ENCODE data around the gene S100PBP. TPM values are rescaled to one million over a fixed set of nuclear protein-coding genes. Genes with fewer than 3 reads are reported as not detected.

The S100PBP gene
- polyA plus RNA-seq, 1 experiment, result 20.7 TPM

- Histone ChIP-seq H3K36me3 (ENCODE audit: control insufficient read depth, insufficient read depth, low read length) (no peaks in the 10 kb centered on the region), H3K27me3 (ENCODE audit: control insufficient read depth, insufficient read depth, low read length) (peaks cover under 1% of the 10 kb centered on the region), H3K4me3 (ENCODE audit: low read depth, low read length) (no peak overlapping the region)
- no peak for DNase-seq (ENCODE audit: low read depth)
- ChIA-PET POLR2A (no interaction called here), CTCF (interaction anchor here (0.7 to 1.6 kb wide), 5 partner anchors 11 to 209 kb away, joined by 3 to 5 read pairs (median 3); no protein-coding TSS in a partner anchor)
- no peak for TF ChIP-seq CTCF (IDR thresholded peaks at IDR 0.05; ENCODE audit: insufficient read depth, low read depth, low read length)
These were observed 61.2 kb downstream of the S100PBP start for GRCh38 chr1:32878637-32879041.

- no peak for DNase-seq (ENCODE audit: low read depth)
- Histone ChIP-seq H3K27me3 (ENCODE audit: control insufficient read depth, insufficient read depth, low read length) (peaks cover 17% of the 10 kb centered on the region), H3K36me3 (ENCODE audit: control insufficient read depth, insufficient read depth, low read length) (no peaks in the 10 kb centered on the region), H3K4me3 (ENCODE audit: low read depth, low read length) (no peak overlapping the region)
- POLR2A ChIA-PET, result no interaction called here
- TF ChIP-seq CTCF (IDR thresholded peaks at IDR 0.05; ENCODE audit: insufficient read depth, low read depth, low read length), result no peak
- CTCF ChIA-PET, result interaction anchor here (0.8 to 2.7 kb wide), 3 partner anchors 9 to 205 kb away, joined by 3 to 14 read pairs (median 9); no protein-coding TSS in a partner anchor
These were observed 63.8 kb downstream of the S100PBP start for GRCh38 chr1:32881291-32881690.

GRCh38 chr1:32881871-32882850, 64.7 kb downstream of the S100PBP start:
- ChIA-PET CTCF (interaction anchor here (0.6 to 2.7 kb wide), 5 partner anchors 10 to 204 kb away, joined by 3 to 14 read pairs (median 5); no protein-coding TSS in a partner anchor), POLR2A (no interaction called here)
- Histone ChIP-seq H3K27me3 (ENCODE audit: control insufficient read depth, insufficient read depth, low read length) (peaks cover 17% of the 10 kb centered on the region), H3K4me3 (ENCODE audit: low read depth, low read length) (no peak overlapping the region), H3K36me3 (ENCODE audit: control insufficient read depth, insufficient read depth, low read length) (no peaks in the 10 kb centered on the region)
- no peak for DNase-seq (ENCODE audit: low read depth)
- no peak for TF ChIP-seq CTCF (IDR thresholded peaks at IDR 0.05; ENCODE audit: insufficient read depth, low read depth, low read length)

DNA sequence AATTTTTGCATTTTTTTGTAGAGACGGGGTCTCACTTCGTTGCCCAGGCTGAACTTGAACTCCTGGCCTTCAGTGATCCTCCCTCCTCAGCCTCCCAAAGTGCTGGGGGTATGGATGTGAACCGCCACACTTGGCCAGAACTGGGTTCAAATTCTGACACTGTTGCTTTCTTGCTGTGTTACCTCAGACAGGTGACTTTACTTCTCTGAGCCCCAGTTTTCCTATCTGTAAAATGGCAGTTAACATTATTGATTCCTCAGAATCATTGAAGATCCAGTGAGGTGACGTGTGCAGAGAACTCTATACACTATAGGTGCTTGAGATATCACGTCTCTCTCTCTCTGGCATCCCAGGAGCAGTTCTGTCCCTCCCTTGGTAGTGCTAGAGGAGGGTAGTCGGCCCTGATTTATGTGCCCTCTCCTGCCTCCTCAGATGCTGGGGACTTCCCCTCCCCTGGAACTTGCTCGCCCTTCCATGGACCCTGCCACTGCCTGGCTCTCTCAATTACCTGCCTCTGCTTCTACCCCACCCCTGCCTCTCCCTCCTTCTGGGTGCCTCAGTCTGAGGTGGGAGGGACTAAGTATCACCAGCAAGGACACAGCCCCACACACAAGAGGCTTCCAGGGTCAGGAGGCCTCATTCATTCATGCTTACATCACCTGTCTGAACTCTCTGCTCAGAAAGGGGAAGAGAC, 66.0 kb downstream of the S100PBP start:
- no peaks in the 10 kb centered on the region for H3K36me3 ChIP-seq (ENCODE audit: control insufficient read depth, insufficient read depth, low read length)
- DNase-seq (ENCODE audit: low read depth), result no peak
- no peak for TF ChIP-seq CTCF (IDR thresholded peaks at IDR 0.05; ENCODE audit: insufficient read depth, low read depth, low read length)
- peaks cover 17% of the 10 kb centered on the region for H3K27me3 ChIP-seq (ENCODE audit: control insufficient read depth, insufficient read depth, low read length)
- POLR2A ChIA-PET, result no interaction called here
- CTCF ChIA-PET, result interaction anchor here (2.2 kb wide), 1 partner anchor 9 kb away, joined by 9 read pairs; no protein-coding TSS in a partner anchor
- no peak overlapping the region for H3K4me3 ChIP-seq (ENCODE audit: low read depth, low read length)

GRCh38 chr1:32884032-32884372, 66.5 kb downstream of the S100PBP start:
- TF ChIP-seq CTCF (IDR thresholded peaks at IDR 0.05; ENCODE audit: insufficient read depth, low read depth, low read length), result no peak
- no peak for DNase-seq (ENCODE audit: low read depth)
- Histone ChIP-seq H3K36me3 (ENCODE audit: control insufficient read depth, insufficient read depth, low read length) (no peaks in the 10 kb centered on the region), H3K27me3 (ENCODE audit: control insufficient read depth, insufficient read depth, low read length) (peaks cover 17% of the 10 kb centered on the region), H3K4me3 (ENCODE audit: low read depth, low read length) (no peak overlapping the region)
- ChIA-PET CTCF (interaction anchor here (0.5 kb wide), 1 partner anchor 394 kb away, joined by 3 read pairs; no protein-coding TSS in a partner anchor), POLR2A (no interaction called here)

Data from BJ (cell line).